Common myeloid progenitor, CD34-positive (primary cell): Measurements from ENCODE around the gene SYNPR.

ENCODE experiments used
- CTCF ChIA-PET: fragments of 350-600 bp; sonication (Branson Sonifier 250); formaldehyde crosslinking; loops from one replicate; lab custom pipeline; 2021; ENCODE audit warnings: antibody characterized with exemption; lab: Charles Lee
- POLR2A ChIA-PET: fragments of 350-600 bp; sonication (Branson Sonifier 250); formaldehyde crosslinking; loops from one replicate; lab custom pipeline; 2021; ENCODE audit warnings: antibody characterized with exemption; lab: Charles Lee
- DNase-seq, 3 donors: peaks; one replicate each; pipeline versions ENCODE4 v3.0.0 to v3.0.0-alpha.2; 2013
- H3K27ac ChIP-seq, 2 experiments: 1 replicate in 1 of 2; 2 replicates in 1 of 2; pipeline ENCODE4 v1.7.0; 2013; ENCODE audit warnings: inconsistent platforms in 2 of 2, low read length in 2 of 2, mild to moderate bottlenecking in 2 of 2, low read depth in 1 of 2, moderate library complexity in 1 of 2; ENCODE audit not compliant: severe bottlenecking in 2 of 2, insufficient read depth in 1 of 2, poor library complexity in 1 of 2
- H3K27me3 ChIP-seq, 5 experiments: replicated peaks in 2 of 5; 1 replicate in 3 of 5; 2 replicates in 2 of 5; pipeline versions ENCODE4 v1.6.1 to v1.7.0; 2013; ENCODE audit warnings: low read length in 4 of 5, mild to moderate bottlenecking in 2 of 5, moderate library complexity in 2 of 5, inconsistent platforms in 1 of 5; ENCODE audit not compliant: insufficient read depth in 5 of 5, control insufficient read depth in 4 of 5
- H3K36me3 ChIP-seq, 4 experiments: 1 replicate in 2 of 4; 2 replicates in 2 of 4; pipeline versions ENCODE4 v1.6.1 to v1.7.0; 2013; ENCODE audit warnings: low read length in 3 of 4, control low read depth in 1 of 4, mild to moderate bottlenecking in 1 of 4; ENCODE audit not compliant: control insufficient read depth in 4 of 4, insufficient read depth in 4 of 4
- H3K4me1 ChIP-seq, 4 experiments: 1 replicate in 3 of 4; 2 replicates in 1 of 4; pipeline versions ENCODE4 v1.6.1 to v1.7.1; 2013; ENCODE audit warnings: low read length in 3 of 4, mild to moderate bottlenecking in 3 of 4, control low read depth in 1 of 4, inconsistent platforms in 1 of 4, moderate library complexity in 1 of 4; ENCODE audit not compliant: control insufficient read depth in 4 of 4, insufficient read depth in 4 of 4; ENCODE audit errors: control extremely low read depth in 1 of 4
- H3K4me3 ChIP-seq, 7 experiments: 1 replicate in 4 of 7; 2 replicates in 3 of 7; pipeline versions ENCODE4 v1.5.1 to v1.7.0; 2013; ENCODE audit warnings: mild to moderate bottlenecking in 7 of 7, low read length in 6 of 7, moderate library complexity in 6 of 7, inconsistent platforms in 2 of 7, low read depth in 2 of 7, control low read depth in 1 of 7; ENCODE audit not compliant: insufficient read depth in 4 of 7, control insufficient read depth in 1 of 7; ENCODE audit errors: extremely low read depth in 1 of 7
- H3K9me3 ChIP-seq, 5 experiments: 1 replicate in 4 of 5; 2 replicates in 1 of 5; pipeline versions ENCODE4 v1.6.1 to v1.7.1; 2013; ENCODE audit warnings: low read length in 4 of 5, mild to moderate bottlenecking in 2 of 5, inconsistent platforms in 1 of 5, low read depth in 1 of 5, moderate library complexity in 1 of 5; ENCODE audit not compliant: control insufficient read depth in 4 of 5, insufficient read depth in 2 of 5; ENCODE audit errors: control extremely low read depth in 1 of 5
- WGBS: methylation state at CpG from one replicate; pipeline ENCODE4 v1.1.5; 2013; ENCODE audit not compliant: insufficient coverage; 5-methylcytosine and 5-hydroxymethylcytosine counted together

The SYNPR gene

DNA sequence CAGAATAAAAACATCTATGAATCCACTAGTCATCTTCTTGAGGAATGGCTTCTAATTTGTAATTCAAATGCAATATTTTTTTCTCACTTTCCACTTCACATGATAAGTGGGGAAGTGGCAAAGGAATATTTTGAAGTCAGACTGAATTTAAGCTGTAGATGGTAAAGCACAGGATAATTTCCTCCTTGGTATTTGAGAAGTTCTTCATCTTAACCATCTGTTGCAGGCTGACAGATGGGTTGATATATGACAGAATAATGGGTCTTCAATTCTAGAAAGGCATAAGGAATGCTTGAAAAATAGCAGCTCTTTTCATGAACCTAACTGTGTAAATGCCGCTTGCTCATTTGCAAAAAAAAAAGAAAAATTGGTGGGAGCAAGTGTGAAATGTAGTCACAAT is 307.8 kb downstream of the SYNPR start:
- ChIA-PET CTCF (no interaction called here), POLR2A (no interaction called here)
- DNase-seq = no peak
- no CpG with 5 or more reads among the region's 1 CpG for WGBS
- no peaks in the 10 kb centered on the region for H3K27me3 ChIP-seq
- no peaks in the 10 kb centered on the region for H3K36me3 ChIP-seq
- peaks cover 0 to 6% (median 0%) of the 10 kb centered on the region in 5 experiments for H3K9me3 ChIP-seq
- no peak overlapping the region for H3K4me3 ChIP-seq
- no peak overlapping the region for H3K27ac ChIP-seq
- H3K4me1 ChIP-seq = no peaks in the 10 kb centered on the region

DNA sequence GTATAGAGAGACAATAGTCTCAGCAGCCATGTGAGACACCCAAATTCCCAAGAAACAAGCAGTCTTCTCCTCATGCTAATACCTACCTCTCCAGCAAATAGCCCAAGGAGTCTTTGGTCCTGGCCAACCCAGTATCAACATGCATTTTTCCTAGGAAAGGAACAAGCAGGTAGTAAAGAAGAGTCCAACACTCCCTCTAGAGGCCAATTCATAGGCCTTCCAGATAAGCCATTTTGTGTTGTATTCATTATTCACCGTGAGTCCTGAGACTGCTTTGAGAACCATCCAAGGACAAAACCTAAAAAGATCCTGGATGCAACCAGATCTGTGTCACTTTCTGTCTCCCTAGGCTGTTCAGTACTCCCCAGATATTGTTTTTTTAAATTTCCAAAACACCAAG is 310.8 kb downstream of the SYNPR start:
- WGBS = no CpG with 5 or more reads among the region's 1 CpG
- DNase-seq = no peak
- CTCF ChIA-PET = no interaction called here

DNA sequence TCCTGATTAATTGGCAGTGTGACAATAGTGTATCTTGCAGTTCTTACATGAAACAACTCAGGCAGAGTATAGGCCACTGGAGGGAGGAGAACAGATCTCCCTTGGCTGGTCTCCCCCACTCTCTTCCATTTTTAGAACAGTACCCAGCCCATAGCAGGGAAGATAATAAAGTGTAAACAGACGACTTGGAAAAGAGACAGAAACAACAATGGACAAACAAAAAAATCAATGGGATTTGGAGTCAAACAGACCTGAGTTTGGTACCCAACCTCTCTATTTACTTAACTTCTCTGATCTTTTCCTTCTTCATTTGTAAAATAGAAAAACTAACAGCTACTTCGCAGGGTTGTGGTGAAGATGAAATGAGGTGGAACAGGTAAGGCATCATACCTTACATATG is 315.7 kb downstream of the SYNPR start:
- ChIA-PET POLR2A (no interaction called here), CTCF (no interaction called here)
- no peak for DNase-seq
- H3K27me3 ChIP-seq = no peaks in the 10 kb centered on the region
- no CpG with 5 or more reads among the region's 2 CpGs for WGBS
- H3K4me1 ChIP-seq = no peaks in the 10 kb centered on the region
- no peak overlapping the region for H3K4me3 ChIP-seq
- no peaks in the 10 kb centered on the region for H3K36me3 ChIP-seq
- H3K9me3 ChIP-seq = peaks cover 0 to 4% (median 0%) of the 10 kb centered on the region in 5 experiments
- H3K27ac ChIP-seq = no peak overlapping the region

More for the DNA sequence above, 310.8 kb downstream of the SYNPR start:
- no peaks in the 10 kb centered on the region for H3K27me3 ChIP-seq
- H3K9me3 ChIP-seq = peaks cover 0 to 6% (median 0%) of the 10 kb centered on the region in 5 experiments
- no peaks in the 10 kb centered on the region for H3K4me1 ChIP-seq
- H3K36me3 ChIP-seq = no peaks in the 10 kb centered on the region
- H3K4me3 ChIP-seq = no peak overlapping the region
- POLR2A ChIA-PET = no interaction called here
- no peak overlapping the region for H3K27ac ChIP-seq

DNA sequence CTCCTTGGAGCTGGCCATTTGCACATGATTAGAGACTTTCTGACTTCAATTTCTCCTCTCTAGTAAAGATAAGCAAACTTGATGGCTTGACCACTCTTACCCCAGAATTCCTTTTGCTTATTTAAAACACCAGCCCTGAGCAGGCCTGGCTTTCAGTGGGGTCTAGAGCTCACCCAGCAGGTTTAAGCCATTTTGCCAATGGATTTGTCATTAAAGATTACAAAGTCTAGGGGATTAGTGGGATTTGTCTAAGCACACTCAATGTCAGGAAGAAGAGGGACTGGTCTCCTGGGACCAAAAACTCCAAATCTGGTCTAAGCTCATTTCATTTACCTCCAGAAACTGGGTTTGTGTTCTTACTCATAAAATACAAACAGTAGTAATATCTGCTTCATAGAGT is 317.1 kb downstream of the SYNPR start:
- ChIA-PET CTCF (no interaction called here), POLR2A (no interaction called here)
- no peaks in the 10 kb centered on the region for H3K9me3 ChIP-seq
- H3K27ac ChIP-seq = no peak overlapping the region
- H3K4me1 ChIP-seq = no peaks in the 10 kb centered on the region
- no peaks in the 10 kb centered on the region for H3K36me3 ChIP-seq
- no peak overlapping the region for H3K4me3 ChIP-seq
- no peaks in the 10 kb centered on the region for H3K27me3 ChIP-seq
- no peak for DNase-seq

DNA sequence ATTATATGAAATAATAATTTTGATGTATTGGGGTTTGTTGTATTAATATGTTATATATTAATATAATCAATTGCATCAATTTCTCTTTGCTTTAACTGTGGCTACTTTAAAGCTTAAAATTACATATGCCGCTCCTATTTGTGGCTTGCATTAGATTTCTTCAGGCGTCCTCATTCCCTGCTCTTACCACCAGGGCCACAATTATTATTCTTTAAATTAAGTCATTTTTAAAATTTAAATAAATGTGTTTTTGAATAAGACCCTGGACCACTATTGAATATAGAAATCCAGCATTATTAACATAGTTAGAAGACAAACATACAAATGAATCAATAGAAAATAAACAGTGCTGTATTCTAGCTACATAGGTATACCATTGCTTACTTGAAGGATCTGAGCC is 318.9 kb downstream of the SYNPR start:
- Histone ChIP-seq H3K27ac (no peak overlapping the region), H3K9me3 (no peaks in the 10 kb centered on the region), H3K4me1 (no peaks in the 10 kb centered on the region), H3K36me3 (no peaks in the 10 kb centered on the region), H3K27me3 (no peaks in the 10 kb centered on the region), H3K4me3 (no peak overlapping the region)
- DNase-seq = no peak
- no CpG with 5 or more reads among the region's 2 CpGs for WGBS
- POLR2A ChIA-PET = no interaction called here
- CTCF ChIA-PET = no interaction called here

DNA sequence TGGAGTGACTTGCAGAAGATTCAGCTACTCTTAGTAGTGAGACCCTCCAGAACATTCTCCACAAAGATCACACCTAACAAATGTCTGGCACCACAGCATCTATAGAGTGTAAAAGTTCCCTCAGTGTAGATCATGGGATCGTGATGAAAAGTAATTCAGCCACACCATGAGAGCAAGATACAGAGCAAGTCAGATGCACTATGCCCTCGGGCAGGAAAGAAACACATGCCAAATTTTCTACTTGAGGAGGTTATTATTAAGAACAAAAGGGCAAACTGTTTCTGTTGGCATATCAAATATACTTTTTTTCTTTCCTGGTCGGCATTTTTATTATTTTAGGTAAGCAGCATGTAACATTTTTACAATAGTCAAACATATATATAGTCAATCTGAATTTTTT is 329.6 kb downstream of the SYNPR start:
- POLR2A ChIA-PET = no interaction called here

DNA sequence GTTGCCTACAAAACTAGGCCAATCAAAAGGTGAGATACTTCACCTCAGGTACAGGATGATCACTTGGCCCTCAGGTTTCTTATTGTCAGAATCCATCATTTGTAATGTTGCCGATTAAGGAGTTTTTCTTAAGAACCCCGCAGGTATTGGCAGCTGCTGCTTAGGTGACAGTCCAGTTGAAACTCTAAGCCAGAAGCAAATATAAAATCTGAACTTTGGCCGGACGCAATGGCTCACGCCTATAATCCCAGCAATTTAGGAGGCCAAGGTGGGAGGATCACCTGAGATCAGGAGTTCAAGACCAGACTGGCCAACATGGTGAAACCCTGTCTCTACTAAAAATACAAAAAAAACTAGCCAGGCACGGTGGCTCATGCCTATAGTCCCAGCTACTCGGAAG is 331.3 kb downstream of the SYNPR start:
- DNase-seq = no peak
- ChIA-PET POLR2A (no interaction called here), CTCF (interaction anchor here (1.5 kb wide), 1 partner anchor 10 kb away, joined by 7 read pairs; no protein-coding TSS in a partner anchor)
- Histone ChIP-seq H3K4me3 (no peak overlapping the region), H3K36me3 (no peaks in the 10 kb centered on the region), H3K27ac (no peak overlapping the region), H3K27me3 (no peaks in the 10 kb centered on the region), H3K9me3 (no peaks in the 10 kb centered on the region), H3K4me1 (no peaks in the 10 kb centered on the region)
- 99% methylated on average over 7 of the region's 7 CpGs for WGBS

More for the DNA sequence above, 329.6 kb downstream of the SYNPR start:
- no peak overlapping the region for H3K27ac ChIP-seq
- no peaks in the 10 kb centered on the region for H3K4me1 ChIP-seq
- H3K36me3 ChIP-seq = no peaks in the 10 kb centered on the region
- no peaks in the 10 kb centered on the region for H3K27me3 ChIP-seq
- 83% methylated on average over 1 of the region's 3 CpGs for WGBS
- H3K4me3 ChIP-seq = no peak overlapping the region
- no peak for DNase-seq
- no peaks in the 10 kb centered on the region for H3K9me3 ChIP-seq
- CTCF ChIA-PET = no interaction called here
